Stimulated activated naive B cell treated with anti-CD40 and anti-IgM and Interleukin-4, amounts not matched to agents 10 μg/mL and 1 μg/mL and 100 μg/mL, for 72 hours (primary cell): ENCODE data around the gene MOSPD3.

ENCODE experiments used
- ATAC-seq, 2 donors: fragments of 150-1000 bp; cut with Tn5 transposase; replicated peaks; 2 replicates each; pipeline ENCODE4 v1.10.0; 2021; ENCODE audit warnings: moderate library complexity in 1 of 2
- DNase-seq: peaks from one replicate; pipeline ENCODE4 v3.0.0; 2021
- H3K27ac Mint-ChIP-seq: one replicate; pipeline ENCODE4 v1.8.0; 2022; ENCODE audit warnings: mild to moderate bottlenecking, mixed read lengths
- H3K27me3 Mint-ChIP-seq, 2 donors: one replicate each; pipeline ENCODE4 v1.8.0; 2022; ENCODE audit warnings: mixed read lengths in 2 of 2
- H3K36me3 Mint-ChIP-seq, 2 donors: one replicate each; pipeline ENCODE4 v1.8.0; 2022; ENCODE audit warnings: mixed read lengths in 2 of 2, mild to moderate bottlenecking in 1 of 2
- H3K4me1 Mint-ChIP-seq, 2 donors: one replicate each; pipeline ENCODE4 v1.8.0; 2022; ENCODE audit warnings: mixed read lengths in 2 of 2, mild to moderate bottlenecking in 1 of 2
- H3K4me3 Mint-ChIP-seq, 2 donors: one replicate each; pipeline ENCODE4 v1.8.0; 2022; ENCODE audit warnings: mild to moderate bottlenecking in 2 of 2, mixed read lengths in 2 of 2, moderate library complexity in 1 of 2
- H3K9me3 Mint-ChIP-seq, 2 donors: one replicate each; pipeline ENCODE4 v1.8.0; 2022; ENCODE audit warnings: mixed read lengths in 2 of 2, mild to moderate bottlenecking in 1 of 2

Gene MOSPD3

DNA sequence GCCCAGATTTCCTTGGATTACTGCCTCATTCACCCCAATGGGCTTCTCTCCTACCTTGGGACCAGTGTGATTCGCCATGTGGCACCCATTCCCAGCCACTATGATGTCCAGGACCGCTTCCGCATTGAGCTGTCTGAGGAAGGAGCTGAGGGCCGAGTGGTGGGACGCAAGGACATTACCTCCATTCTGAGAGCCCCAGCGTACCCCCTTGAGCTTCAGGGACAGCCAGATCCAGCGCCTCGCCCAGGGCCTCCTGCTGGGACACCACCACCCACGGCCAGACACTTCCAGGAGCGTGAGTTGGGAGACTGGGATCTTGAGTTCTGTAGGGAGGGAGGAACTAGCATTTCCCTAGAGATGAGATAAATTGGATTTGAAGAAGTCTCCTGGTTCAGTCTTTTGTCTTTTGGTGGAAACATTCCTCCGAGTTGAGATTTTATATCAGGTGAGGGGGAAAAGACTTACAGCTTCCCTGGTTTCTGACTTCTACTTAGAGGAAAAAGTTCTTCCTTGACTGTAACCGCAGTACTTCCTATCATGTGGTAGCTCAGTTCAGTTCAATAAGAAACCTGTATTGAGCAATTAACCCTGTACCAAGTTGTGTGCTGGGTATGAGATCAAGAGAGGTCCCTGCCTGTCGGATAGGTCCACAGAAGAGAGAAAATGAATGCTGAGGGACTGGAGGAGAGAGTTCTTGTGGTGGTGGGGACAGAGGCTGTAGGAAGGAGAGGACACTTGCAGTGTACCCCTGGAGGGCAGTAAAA is 1.3 kb downstream of the MOSPD3 start:
- Mint-ChIP-seq H3K27ac (peak overlapping the region; percentile 56), H3K9me3 (no peaks in the 10 kb centered on the region), H3K4me1 (peaks cover 8 to 13% of the 10 kb centered on the region in 2 donors), H3K36me3 (peaks cover 5 to 11% of the 10 kb centered on the region in 2 donors), H3K4me3 (peak overlapping the region; percentile 78 to 97), H3K27me3 (no peaks in the 10 kb centered on the region)
- no peak for ATAC-seq
- DNase-seq = no peak

DNA sequence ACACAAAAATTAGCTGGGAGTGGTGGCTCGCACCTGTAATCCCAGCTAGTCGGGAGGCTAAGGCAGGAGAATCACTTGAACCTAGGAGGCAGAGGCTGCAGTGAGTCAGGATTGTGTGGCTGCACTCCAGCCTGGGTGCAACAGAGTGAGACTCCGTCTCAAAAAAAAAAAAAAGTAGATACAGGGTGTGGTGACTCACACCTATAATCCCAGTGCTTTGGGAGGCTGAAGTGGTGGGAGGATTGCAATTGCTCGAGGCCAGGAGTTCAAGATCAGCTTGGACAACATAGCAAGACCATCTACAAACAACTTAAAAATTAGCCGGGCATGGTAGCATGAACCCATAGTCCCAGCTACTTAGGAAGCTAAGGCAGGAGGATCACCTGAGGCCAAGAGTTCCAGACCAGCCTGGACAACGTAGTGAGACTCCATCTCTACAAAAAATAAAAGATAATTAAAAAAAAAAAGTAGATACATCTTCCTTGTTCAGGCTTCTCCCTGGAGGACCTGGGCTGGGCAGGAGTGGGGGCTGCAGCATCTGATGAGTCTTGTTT is 2.0 kb downstream of the MOSPD3 start:
- Mint-ChIP-seq H3K4me3 (no peak overlapping the region), H3K27me3 (no peaks in the 10 kb centered on the region), H3K4me1 (peaks cover 8 to 13% of the 10 kb centered on the region in 2 donors), H3K27ac (no peak overlapping the region), H3K9me3 (no peaks in the 10 kb centered on the region), H3K36me3 (peaks cover 5 to 11% of the 10 kb centered on the region in 2 donors)
- ATAC-seq (no peak), DNase-seq (no peak)

DNA sequence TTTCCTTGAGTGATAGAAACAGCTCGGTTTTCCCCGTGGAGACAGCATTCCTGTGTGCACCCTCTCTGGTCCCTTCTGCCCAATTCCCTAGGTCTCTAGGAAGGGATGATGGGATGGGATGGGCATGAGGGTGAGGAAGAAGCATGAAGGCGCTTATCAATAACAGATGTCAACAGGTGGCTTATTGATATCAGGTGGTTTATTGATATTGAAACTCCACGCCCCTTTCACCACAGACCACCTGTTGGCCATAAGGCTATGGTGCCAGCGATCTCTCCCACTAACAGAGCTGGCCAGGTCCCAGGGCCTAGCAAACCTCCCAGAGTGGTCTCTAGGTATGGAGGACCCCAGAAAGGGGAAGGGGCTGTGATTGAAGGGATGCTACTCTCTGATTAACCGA is 7.9 kb downstream of the MOSPD3 start:
- no peaks in the 10 kb centered on the region for H3K27me3 Mint-ChIP-seq
- H3K9me3 Mint-ChIP-seq = no peaks in the 10 kb centered on the region
- ATAC-seq = no peak
- H3K4me3 Mint-ChIP-seq = no peak overlapping the region
- H3K27ac Mint-ChIP-seq = no peak overlapping the region
- no peak for DNase-seq
- H3K36me3 Mint-ChIP-seq = peaks cover 0 to 11% of the 10 kb centered on the region in 2 donors
- H3K4me1 Mint-ChIP-seq = no peaks in the 10 kb centered on the region

DNA sequence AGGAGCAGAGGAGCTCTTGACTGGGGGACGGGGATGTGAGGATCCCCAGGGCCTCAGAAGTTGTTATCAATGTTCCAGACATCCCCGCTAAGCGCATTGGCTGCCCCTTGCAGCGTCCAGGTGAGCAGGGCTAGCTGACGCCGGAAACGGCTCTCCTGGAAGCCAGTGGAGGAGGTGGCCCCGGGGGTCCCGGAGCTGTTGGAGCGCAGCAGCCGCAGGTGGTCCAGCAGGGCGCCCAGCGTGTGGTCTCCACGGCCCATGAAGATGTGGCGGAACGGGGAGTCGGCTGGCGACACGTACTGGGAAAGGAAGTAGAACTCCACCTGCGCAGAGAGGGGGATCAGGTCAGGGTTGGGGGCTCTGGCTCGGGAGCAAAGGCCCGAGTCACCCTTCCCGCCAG is 8.5 kb downstream of the MOSPD3 start:
- peaks cover 0 to 10% of the 10 kb centered on the region in 2 donors for H3K36me3 Mint-ChIP-seq

DNA sequence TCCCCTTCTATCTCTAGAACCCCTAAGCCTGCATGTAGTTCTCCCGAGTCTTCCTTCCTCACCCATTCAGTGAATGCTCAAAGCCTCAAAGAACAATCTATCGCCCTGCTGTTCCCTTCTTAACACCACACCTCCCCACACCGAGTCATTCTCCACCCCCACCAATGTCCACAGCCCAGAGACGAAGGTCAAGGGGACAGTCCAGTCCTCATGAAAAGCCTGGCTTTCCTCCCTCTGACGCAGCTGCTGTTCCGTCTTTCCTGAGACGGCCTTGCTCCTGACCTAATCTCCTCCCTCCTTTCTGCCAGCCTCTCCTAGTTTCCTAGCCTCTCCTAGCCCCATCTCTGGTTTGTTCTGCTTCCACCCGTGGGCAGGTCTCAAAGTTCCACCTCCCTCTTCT is 9.2 kb downstream of the MOSPD3 start:
- H3K36me3 Mint-ChIP-seq = peaks cover 0 to 10% of the 10 kb centered on the region in 2 donors
- H3K27me3 Mint-ChIP-seq = no peaks in the 10 kb centered on the region
- H3K4me1 Mint-ChIP-seq = peaks cover 1 to 4% of the 10 kb centered on the region in 2 donors
- no peak for ATAC-seq
- H3K9me3 Mint-ChIP-seq = no peaks in the 10 kb centered on the region
- H3K4me3 Mint-ChIP-seq = no peak overlapping the region
- H3K27ac Mint-ChIP-seq = no peak overlapping the region
- DNase-seq = no peak

More for the DNA sequence above, 8.5 kb downstream of the MOSPD3 start:
- no peak overlapping the region for H3K4me3 Mint-ChIP-seq
- no peaks in the 10 kb centered on the region for H3K9me3 Mint-ChIP-seq
- H3K27ac Mint-ChIP-seq = no peak overlapping the region
- H3K27me3 Mint-ChIP-seq = no peaks in the 10 kb centered on the region
- no peak for DNase-seq
- no peak for ATAC-seq
- H3K4me1 Mint-ChIP-seq = no peaks in the 10 kb centered on the region

DNA sequence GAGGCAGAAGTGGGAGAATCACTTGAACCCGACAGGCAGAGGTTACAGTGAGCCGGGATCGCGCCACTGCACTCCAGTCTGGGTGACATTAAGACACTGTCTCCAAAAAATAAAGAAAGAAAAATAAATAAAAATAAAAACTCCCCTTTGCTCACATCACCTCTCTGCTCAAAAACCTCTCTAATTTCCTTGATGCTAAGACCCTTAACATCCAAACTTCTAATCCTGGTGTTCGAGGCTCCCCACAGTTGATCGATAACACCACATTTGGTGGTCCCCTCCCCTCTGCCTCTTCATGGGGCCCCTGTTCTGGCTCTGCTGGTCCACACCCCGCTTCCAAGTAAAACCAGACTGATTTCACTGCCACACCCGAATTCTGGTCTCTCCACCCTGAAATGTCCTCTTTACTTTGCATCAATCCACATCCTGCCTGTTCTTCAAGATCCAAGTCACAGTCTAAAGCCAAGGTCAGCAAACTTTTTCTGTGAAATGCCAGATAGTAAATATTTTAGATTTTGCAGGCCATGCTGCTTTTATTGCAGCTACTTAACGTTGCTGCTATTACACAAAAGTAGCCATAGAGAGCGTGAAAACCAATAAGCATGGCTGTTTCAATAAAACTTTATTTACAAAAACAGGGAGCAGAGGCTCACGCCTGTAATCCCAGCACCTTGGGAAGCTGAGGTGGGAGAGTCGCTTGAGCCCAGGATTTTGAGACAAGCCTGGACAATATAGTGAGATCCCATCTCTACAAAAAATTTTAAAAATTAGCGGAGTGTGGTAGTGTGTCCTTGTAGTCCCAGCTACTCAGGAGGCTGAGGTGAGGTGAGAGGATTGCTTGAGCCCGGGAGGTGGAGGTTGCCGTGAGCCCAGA is 11.8 kb downstream of the MOSPD3 start:
- Mint-ChIP-seq H3K27ac (no peak overlapping the region), H3K9me3 (no peaks in the 10 kb centered on the region), H3K27me3 (no peaks in the 10 kb centered on the region), H3K36me3 (peaks cover 0 to 11% of the 10 kb centered on the region in 2 donors), H3K4me1 (peaks cover 8 to 13% of the 10 kb centered on the region in 2 donors), H3K4me3 (no peak overlapping the region)
- ATAC-seq (no peak), DNase-seq (no peak)

DNA sequence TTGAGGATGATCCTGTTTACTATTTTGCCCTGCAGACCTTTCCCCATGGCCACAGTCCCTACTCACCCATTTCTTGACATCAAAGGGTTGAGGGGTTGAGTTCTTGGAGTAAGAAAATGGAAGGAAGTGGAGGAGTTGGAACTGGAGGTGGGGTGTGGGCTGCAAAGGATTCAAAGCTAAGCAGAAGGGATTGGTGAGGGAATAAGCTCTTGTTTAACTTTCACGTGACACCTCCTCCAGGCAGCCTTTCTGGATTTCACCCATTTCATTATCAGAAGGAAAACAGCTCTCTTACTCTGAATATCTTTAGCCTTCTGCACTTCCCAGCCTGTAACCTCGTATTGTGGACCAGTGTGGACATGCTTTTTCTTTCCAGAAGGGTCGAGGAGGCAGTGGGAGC is 13.7 kb downstream of the MOSPD3 start:
- peaks cover 0 to 14% of the 10 kb centered on the region in 2 donors for H3K36me3 Mint-ChIP-seq
- DNase-seq (no peak), ATAC-seq (no peak)
- peaks cover 10 to 13% of the 10 kb centered on the region in 2 donors for H3K4me1 Mint-ChIP-seq
- no peak overlapping the region for H3K27ac Mint-ChIP-seq
- H3K9me3 Mint-ChIP-seq = no peaks in the 10 kb centered on the region
- H3K4me3 Mint-ChIP-seq = peak overlapping the region; percentile 77 to 82
- no peaks in the 10 kb centered on the region for H3K27me3 Mint-ChIP-seq

DNA sequence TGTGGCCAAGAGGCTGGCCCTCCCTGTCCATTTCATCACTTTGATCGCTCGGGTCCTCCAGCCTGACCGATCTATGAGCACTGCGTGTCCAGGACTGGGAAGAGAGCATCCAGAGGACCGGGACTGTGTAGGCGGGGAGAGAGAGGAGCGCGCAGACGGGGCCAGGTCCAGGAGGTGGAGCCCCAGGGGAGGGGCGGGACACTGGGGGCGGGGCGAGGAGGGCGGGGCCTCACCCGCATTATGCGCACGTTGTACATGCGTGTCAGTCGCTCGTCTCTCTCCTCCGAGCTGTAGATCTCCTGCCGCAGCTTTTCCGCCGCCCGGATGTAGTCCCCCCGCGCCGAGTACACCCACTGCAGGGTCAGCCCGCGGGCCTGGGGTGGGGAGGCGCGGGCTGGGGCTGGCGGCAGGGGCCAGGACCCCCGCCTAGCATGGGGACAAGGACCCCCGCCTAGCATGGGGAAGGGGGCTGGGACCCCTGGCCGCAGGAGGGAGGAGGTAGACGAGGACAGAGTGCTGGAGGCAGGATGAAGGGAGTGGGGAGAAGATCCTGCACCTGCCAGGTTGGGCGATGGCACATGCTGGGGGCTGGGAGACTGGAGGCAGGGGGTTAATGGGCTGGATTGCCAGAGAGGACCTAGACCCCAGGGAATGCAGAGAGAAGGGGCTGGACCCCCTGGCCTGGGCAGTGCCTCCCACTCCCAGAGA is 14.3 kb downstream of the MOSPD3 start:
- peak overlapping the region; percentile 77 to 82 for H3K4me3 Mint-ChIP-seq
- ATAC-seq (peak; percentile 95 to 97), DNase-seq (peak; percentile 55)
- H3K4me1 Mint-ChIP-seq = peaks cover 10 to 13% of the 10 kb centered on the region in 2 donors
- H3K9me3 Mint-ChIP-seq = no peaks in the 10 kb centered on the region
- peak overlapping the region; percentile 73 for H3K27ac Mint-ChIP-seq
- no peaks in the 10 kb centered on the region for H3K27me3 Mint-ChIP-seq
- H3K36me3 Mint-ChIP-seq = peaks cover 0 to 11% of the 10 kb centered on the region in 2 donors

DNA sequence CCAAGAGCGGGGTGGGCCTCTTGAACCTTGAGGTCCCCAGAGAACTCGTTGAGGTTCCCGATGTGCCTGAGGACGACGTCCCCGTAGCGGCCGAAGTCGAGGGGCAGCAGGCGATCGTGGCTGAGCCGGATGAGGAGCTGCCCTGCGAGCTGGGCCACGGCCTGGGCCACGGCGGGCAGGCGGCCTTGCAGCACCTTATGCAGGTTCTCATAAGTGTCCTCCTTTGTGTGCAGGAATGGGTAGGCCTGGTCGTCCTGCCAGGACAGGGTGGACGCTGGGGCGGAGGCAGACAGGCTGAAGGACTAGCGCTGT is 14.9 kb downstream of the MOSPD3 start:
- ATAC-seq (no peak), DNase-seq (no peak)
- Mint-ChIP-seq H3K36me3 (peaks cover 0 to 6% of the 10 kb centered on the region in 2 donors), H3K4me3 (peak overlapping the region; percentile 77 to 82), H3K9me3 (no peaks in the 10 kb centered on the region), H3K4me1 (peaks cover 10 to 15% of the 10 kb centered on the region in 2 donors), H3K27me3 (no peaks in the 10 kb centered on the region), H3K27ac (peak overlapping the region; percentile 37)

DNA sequence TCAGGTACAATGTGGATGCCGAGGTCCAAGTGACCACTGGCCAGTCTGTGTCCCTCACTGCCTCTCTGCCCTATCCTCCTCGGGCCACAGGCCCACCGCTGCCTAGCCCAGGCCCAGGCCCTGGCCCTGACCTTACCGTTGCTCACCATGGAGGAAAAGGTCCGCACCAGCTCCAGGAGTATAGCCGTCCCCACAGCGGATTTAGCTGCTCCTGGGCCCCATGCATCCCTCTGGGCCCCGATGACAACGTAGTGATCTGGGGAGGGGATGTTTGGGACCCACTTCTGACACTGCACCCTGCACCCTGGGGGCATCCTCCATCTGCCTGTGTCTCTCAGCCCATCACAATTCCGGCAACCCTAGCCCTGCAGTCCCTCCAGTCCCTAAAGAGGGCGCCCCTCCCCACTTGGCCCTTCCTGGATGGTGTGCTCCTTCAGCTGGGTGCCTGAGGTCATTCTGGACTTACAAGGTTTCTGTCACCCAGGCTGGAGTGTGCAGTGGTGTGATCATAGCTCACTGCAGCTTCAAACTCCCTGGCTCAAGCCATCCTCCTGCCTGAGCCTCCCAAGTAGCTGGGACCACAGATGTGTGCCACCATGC is 16.9 kb downstream of the MOSPD3 start:
- Mint-ChIP-seq H3K27ac (peak overlapping the region; percentile 66), H3K4me3 (no peak overlapping the region), H3K36me3 (peaks cover 0 to 7% of the 10 kb centered on the region in 2 donors), H3K9me3 (no peaks in the 10 kb centered on the region), H3K4me1 (peaks cover 21 to 34% of the 10 kb centered on the region in 2 donors), H3K27me3 (no peaks in the 10 kb centered on the region)
- ATAC-seq (no peak), DNase-seq (no peak)

DNA sequence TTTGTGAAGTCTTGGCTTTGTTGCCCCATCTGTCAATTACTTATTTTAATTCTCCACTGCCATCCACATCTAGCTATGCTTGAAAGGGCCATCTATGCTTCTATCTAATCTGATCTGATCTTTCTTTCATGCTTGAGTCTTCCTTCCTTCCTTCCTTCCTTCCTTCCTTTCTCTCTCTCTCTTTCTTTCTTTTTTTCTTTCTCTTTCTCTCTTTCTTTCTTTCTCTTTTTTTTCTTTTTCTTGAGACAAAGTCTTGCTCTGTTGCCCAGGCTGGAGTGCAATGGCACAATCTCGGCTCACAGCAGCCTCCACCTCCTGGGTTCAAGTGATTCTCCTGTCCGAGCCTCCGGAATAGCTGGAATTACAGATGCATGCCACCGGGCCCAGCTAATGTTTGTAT is 17.7 kb downstream of the MOSPD3 start:
- H3K4me1 Mint-ChIP-seq = peaks cover 21 to 35% of the 10 kb centered on the region in 2 donors

DNA sequence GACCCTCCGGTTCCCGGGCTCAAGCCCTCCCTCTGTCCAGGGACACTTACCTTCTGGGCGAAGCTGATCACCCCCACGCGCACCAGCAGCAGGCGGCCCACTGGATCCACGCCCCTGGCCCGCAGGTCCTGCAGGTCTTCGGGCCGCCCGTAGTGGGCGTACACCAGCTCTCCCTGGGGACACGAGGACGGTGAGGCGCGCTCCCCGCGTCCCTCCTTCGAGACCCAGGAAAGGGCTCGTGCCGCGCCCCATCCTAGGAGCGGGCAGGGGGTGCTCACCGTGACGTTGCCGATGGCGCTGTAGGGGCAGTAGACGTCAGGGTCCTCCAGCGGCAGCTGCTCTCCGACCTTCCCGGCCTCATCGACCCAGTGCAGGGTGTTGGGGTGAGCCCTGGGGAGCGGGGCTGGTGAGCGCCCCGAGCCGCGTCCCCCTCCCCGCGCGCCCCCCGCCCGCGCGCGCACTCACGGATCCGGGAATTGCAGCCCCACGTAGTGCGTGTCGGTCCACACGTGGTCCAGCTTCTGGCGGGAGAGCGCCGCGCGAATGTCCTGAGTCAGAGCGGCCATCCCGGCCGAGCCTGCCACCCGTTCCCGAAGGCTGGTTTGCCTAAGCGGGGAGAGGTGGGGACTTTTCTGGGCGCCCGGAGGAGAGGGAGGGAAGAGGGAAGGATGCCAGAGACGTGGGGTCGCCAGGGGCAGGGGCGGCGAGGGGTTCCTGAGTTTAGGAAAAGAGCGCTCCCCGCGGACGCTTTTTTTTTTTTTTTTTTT is 20.8 kb downstream of the MOSPD3 start:
- H3K4me3 Mint-ChIP-seq = peak overlapping the region; percentile 85 to 93
- H3K4me1 Mint-ChIP-seq = peaks cover 16 to 23% of the 10 kb centered on the region in 2 donors
- H3K9me3 Mint-ChIP-seq = no peaks in the 10 kb centered on the region
- DNase-seq (peak; percentile 58), ATAC-seq (peak; percentile 72 to 73)
- peaks cover 0 to 7% of the 10 kb centered on the region in 2 donors for H3K36me3 Mint-ChIP-seq
- peak overlapping the region; percentile 86 for H3K27ac Mint-ChIP-seq
- no peaks in the 10 kb centered on the region for H3K27me3 Mint-ChIP-seq

More for the DNA sequence above, 17.7 kb downstream of the MOSPD3 start:
- peaks cover 0 to 7% of the 10 kb centered on the region in 2 donors for H3K36me3 Mint-ChIP-seq
- no peaks in the 10 kb centered on the region for H3K9me3 Mint-ChIP-seq
- H3K27me3 Mint-ChIP-seq = no peaks in the 10 kb centered on the region
- H3K4me3 Mint-ChIP-seq = no peak overlapping the region
- no peak overlapping the region for H3K27ac Mint-ChIP-seq
- DNase-seq (no peak), ATAC-seq (no peak)

DNA sequence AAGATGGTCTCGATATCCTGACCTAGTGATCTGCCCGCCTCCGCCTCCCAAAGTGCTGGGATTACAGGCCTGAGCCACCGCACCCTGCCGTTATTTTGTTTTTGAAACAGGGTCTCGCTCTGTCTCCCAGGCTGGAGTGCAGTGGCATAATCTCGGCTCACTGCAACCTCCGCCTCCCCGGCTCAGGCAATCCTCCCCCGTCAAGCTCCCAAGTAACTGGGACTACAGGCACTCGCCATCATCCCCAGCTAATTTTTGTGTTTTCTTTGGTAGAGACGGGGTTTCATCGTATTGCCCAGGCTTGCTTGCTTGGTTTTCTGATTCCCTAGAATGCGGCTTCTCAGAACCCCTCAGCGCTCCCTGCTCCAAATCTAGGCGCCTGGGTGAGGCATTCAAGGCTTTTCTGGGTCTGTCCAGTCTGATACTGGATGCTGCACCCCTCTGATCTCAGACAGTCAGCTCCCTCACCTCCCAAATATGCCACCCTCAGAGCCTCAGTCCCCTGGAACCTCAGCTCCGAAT is 27.7 kb downstream of the MOSPD3 start:
- Mint-ChIP-seq H3K9me3 (no peaks in the 10 kb centered on the region), H3K4me3 (no peak overlapping the region), H3K27me3 (peaks cover 5 to 26% of the 10 kb centered on the region in 2 donors), H3K27ac (no peak overlapping the region), H3K36me3 (no peaks in the 10 kb centered on the region), H3K4me1 (peaks cover 5 to 6% of the 10 kb centered on the region in 2 donors)
- ATAC-seq (no peak), DNase-seq (no peak)
